Cortex of kidney (tissue), 1 donor: ENCODE results near the gene VAMP3.

ENCODE experiments used
- DNase-seq: peaks from one replicate; lab custom pipeline; 2025; lab: John Stamatoyannopoulos, UW

VAMP3 gene

GRCh38 chr1:7770997-7771822 lies at the start of gene VAMP3:
VAMP3 (plus strand) TSS chr1:7771296; CDS start chr1:7771384, 88 bp downstream.
- DNase-seq = no peak

DNA sequence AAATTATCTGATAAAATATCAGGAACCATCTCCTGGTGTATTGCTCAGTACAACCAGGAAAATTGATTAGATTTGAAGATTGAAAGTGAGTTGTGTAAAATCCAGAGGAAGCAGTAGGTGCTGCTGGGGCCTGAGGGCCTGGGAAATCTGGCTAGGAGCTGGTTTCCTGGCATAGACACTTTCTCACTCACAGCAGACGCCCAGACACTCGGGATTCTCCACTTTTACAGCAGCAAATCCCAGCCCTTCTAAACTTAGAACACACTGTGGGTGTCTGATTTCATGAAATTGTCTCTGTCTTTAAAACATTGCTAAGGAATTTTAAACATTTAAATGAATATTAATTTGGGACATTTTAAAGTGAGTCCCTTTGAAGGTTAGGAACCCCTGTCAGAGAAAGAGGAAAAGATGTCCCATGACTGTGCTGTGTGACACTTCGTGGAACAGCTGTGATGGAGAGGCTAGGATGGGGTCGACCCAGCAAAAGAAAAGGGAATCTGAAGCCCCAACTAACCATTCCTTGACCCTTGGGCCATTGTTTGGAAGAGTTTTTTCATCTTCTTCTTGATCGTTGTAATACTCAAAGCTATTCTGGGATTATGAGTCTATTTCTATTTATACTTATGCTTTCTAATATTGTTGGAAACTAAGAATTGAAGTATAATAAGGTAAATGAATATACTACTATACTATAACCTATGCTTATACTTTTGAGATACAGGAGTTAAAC lies 49.0 kb upstream of the VAMP3 start:
- DNase-seq = no peak

GRCh38 chr1:7722670-7723012 lies 48.5 kb upstream of the VAMP3 start:
- no peak for DNase-seq

- DNase-seq = no peak
Measured at GRCh38 chr1:7726623-7727022, 44.5 kb upstream of the VAMP3 start.

- no peak for DNase-seq
Measured at GRCh38 chr1:7727809-7728471, 43.2 kb upstream of the VAMP3 start.

GRCh38 chr1:7729761-7730160 lies 41.3 kb upstream of the VAMP3 start:
- DNase-seq = no peak

DNA sequence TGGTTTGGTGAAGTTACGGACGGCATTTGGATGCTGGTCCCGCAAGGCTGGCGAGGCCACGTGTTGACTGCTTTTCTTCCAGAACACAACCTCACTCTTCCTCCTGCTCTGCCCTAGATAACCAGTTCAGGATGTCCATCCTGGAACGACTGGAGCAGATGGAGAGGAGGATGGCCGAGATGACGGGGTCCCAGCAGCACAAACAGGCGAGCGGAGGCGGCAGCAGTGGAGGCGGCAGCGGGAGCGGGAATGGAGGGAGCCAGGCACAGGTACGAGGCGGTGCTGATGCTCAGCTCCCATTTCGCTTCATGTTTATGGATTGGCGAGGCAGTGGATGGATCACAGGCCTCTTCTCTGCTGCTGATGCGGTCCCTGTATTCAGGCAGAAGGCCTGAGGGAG lies 38.8 kb upstream of the VAMP3 start:
- DNase-seq = no peak

- no peak for DNase-seq
Measured at GRCh38 chr1:7733276-7733675, 37.8 kb upstream of the VAMP3 start.

DNA sequence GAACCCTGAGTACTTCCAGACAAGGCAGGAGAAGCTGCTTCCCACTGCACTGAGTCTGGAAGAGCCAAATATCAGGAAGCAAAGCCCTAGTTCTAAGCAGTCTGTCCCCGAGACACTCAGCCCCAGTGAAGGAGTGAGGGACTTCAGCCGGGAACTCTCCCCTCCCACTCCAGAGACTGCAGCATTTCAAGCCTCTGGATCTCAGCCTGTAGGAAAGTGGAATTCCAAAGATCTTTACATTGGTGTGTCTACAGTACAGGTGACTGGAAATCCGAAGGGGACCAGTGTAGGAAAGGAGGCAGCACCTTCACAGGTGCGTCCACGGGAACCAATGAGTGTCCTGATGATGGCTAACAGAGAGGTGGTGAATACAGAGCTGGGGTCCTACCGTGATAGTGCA lies 33.1 kb upstream of the VAMP3 start:
- no peak for DNase-seq

- no peak for DNase-seq
Measured at GRCh38 chr1:7743346-7743745, 27.8 kb upstream of the VAMP3 start.

GRCh38 chr1:7744882-7745281 lies 26.2 kb upstream of the VAMP3 start:
- DNase-seq = no peak

DNA sequence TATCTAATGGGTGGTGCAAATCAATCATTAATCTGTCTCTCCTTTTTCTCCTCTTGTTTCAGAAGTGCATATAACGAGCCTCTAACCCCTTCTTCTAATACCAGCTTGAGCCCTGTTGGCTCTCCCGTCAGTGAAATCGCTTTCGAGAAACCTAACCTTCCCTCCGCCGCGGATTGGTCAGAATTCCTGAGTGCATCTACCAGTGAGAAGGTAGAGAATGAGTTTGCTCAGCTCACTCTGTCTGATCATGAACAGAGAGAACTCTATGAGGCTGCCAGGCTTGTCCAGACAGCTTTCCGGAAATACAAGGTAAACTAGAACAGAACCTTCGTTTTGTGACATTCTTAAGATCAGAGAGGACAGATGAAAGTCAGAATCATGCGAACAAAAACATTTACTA lies 25.3 kb upstream of the VAMP3 start:
- no peak for DNase-seq

- no peak for DNase-seq
Measured at GRCh38 chr1:7747605-7748004, 23.5 kb upstream of the VAMP3 start.

GRCh38 chr1:7749126-7749525 lies 22.0 kb upstream of the VAMP3 start:
- no peak for DNase-seq

DNA sequence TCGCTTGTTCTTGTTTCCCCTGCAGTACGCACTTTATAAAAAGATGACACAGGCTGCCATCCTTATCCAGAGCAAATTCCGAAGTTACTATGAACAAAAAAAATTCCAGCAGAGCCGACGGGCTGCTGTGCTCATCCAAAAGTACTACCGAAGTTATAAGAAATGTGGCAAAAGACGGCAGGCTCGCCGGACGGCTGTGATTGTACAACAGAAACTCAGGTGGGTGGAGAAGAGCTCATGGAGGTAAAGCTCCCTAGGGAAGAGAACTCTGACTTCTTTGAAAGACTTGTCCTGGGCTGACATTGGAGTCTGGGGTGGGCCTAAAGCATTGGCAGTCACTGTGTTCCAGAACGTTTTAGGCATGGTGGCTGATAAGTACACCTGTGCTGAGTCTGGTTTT lies 19.9 kb upstream of the VAMP3 start:
- DNase-seq = no peak

DNA sequence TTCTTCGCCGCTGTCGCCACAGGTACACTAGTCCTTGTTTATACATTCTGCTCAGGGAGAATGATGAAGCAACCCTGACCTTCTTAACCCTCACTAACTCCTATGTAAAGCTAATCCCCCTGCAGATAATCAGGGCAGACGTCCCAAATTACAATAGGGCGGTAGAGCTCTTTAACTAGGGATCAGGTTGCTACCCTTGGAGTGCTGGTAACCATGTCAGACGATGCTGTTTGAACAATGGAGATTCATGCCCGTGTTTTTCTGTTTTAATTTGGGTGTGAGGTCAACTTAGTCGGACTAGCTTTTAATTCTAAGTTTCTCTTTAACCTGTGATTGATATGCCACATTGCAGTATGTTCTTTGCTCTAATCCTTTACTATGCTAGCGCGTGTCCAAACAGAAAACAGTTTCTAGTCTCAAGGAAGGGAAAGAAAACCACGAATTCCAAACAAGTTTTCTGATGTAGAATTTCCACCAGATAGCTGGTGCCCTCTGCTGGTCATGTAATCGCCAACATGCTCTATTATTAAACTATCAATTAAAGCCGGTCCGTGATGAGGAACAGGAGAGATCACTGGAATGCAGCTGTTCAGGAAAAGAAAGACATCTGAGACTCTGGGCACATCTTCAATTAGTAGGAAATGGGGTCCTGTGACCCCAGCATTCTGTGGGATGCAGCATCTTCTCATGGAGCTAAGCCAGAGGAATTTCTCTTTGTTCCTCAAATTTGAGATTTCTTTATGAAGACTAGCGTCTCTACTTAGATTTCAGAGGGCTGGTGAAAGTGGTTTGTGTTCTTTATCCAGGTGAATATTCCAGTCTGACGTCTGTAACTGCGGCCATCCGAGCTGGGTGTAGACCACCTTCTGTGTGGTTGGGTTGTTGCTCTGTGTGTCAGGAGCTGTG lies 18.3 kb upstream of the VAMP3 start:
- no peak for DNase-seq

- no peak for DNase-seq
Measured at GRCh38 chr1:7753641-7754040, 17.5 kb upstream of the VAMP3 start.

DNA sequence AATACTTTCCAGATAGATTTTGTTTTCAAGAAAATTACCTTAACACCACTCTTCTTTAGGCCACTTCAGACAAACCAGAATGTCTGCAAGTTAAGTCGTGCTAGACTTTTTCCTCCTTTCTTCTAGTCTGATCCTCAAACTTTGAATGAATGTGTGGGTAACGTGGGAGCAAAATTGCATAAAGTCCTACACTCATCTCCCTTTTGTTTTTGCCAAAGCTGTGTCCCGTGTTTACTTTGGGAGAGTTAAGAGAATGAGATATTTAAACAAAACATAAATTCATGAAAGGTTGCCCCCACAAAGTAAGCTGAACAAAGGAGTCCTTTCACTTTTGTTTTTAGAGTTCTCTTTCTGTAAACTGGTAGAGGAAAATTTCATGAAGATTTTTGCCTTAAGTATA lies 16.9 kb upstream of the VAMP3 start:
- DNase-seq = no peak

- DNase-seq = no peak
Measured at GRCh38 chr1:7755448-7755847, 15.6 kb upstream of the VAMP3 start.

- no peak for DNase-seq
Measured at GRCh38 chr1:7760245-7760644, 10.9 kb upstream of the VAMP3 start.

DNA sequence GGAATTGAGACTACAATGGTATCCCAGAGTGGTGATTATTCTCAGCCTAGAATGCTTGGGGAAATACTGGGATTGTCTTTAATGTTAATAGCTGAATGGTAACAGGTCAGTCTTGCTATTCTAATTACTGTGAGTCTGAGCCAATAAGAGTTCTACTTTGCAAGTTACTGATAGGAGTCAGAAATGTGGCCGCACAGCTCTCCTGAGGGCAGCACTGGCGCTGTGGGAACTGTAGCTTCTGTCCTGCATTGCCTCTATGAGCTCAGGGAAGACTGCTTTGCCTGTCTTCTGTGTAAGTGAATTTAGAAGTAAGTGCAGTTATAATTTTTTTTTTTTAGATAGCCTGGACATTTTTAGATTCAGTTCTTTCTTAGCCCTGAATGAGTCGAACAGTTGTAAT lies 10.0 kb upstream of the VAMP3 start:
- no peak for DNase-seq

DNA sequence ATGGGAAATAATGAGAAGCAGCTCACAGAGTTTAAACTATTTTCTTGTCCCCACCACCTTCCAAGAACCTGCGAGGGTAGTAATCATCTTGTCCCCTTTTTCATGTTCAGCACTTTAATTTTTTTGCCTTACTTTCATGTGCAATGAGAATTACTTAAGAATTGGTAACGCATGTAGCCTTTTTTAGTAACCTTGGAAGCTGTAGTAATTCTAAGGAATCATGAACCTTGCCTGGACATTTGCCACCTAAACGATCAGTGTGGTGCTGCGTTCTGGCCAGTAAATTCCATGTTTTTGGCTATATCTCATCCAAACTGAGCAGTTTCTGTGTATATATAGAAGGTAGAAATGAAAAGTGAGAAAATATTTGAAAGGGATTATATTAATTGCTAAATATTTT lies 3.9 kb upstream of the VAMP3 start:
- no peak for DNase-seq
